A549 (cell line): Measurements from ENCODE around the gene CSMD2. TPM values are rescaled to one million over a fixed set of nuclear protein-coding genes. Genes with fewer than 3 reads are reported as not detected.
"Not testable (repeated sequence)": the region's sequence is repeated elsewhere in the genome, so short reads cannot be mapped to it uniquely, and the experiment has no call there.

Experiments
- ATAC-seq, 2 experiments: fragments of 200-7000 bp in 1 of 2; fragments of >200 bp in 1 of 2; cut with Nextera tagmentation in 1 of 2; cut with Tn5 transposase in 1 of 2; 3 replicates each; pipeline versions ENCODE4 v1.8.0 to v1.9.1; 2018 to 2020; ENCODE audit warnings: mild to moderate bottlenecking in 1 of 2, moderate library complexity in 1 of 2
- CTCF ChIA-PET: fragments of 300-600 bp; sonication (Branson Sonifier 250); formaldehyde crosslinking; extraction: SDS; loops from one replicate; lab custom pipeline; 2021; ENCODE audit warnings: antibody characterized with exemption, inconsistent platforms; lab: Yijun Ruan, JAX
- POLR2A ChIA-PET: fragments of 350-600 bp; formaldehyde crosslinking; extraction: SDS; loops from one replicate; lab custom pipeline; 2021; ENCODE audit warnings: antibody characterized with exemption, inconsistent platforms; lab: Yijun Ruan, JAX
- DNase-seq, 2 experiments: peaks; one replicate each; pipeline versions ENCODE4 v3.0.0 to v3.0.0-alpha.2; 2011 to 2016; ENCODE audit warnings: low read depth in 1 of 2, low spot score in 1 of 2
- FAIRE-seq: peaks from 2 replicates; lab custom pipeline; 2011; peaks lifted over from hg19 to GRCh38; lab: Jason Lieb, UNC
- H3K27ac ChIP-seq, 2 experiments: fragments of >200 bp; sonication (Bioruptor Twin); formaldehyde crosslinking; 3 replicates each; pipeline ENCODE4 v1.5.1; 2016 to 2017
- H3K4me1 ChIP-seq: fragments of >200 bp; sonication (Bioruptor Twin); formaldehyde crosslinking; 3 replicates; pipeline ENCODE4 v1.6.1; 2016
- H3K4me2 ChIP-seq: fragments of >200 bp; sonication (Bioruptor Twin); formaldehyde crosslinking; 3 replicates; pipeline ENCODE4 v1.6.1; 2016
- H3K4me3 ChIP-seq: fragments of >200 bp; sonication (Bioruptor Twin); formaldehyde crosslinking; 3 replicates; pipeline ENCODE4 v1.5.1; 2016
- H3K9me3 ChIP-seq: fragments of >200 bp; sonication (Bioruptor Twin); formaldehyde crosslinking; 3 replicates; pipeline ENCODE4 v1.6.1; 2016
- BCL3 ChIP-seq: fragments of >200 bp; sonication (Bioruptor Twin); formaldehyde crosslinking; IDR thresholded peaks from 3 replicates; pipeline ENCODE4 v1.6.1; 2016
- BHLHE40 ChIP-seq: IDR thresholded peaks from 2 replicates; pipeline ENCODE4 v1.6.1; 2012; ENCODE audit warnings: low read depth, low read length, inconsistent platforms
- CEBPB ChIP-seq, 2 experiments: fragments of >200 bp in 1 of 2; sonication (Bioruptor Twin) in 1 of 2; formaldehyde crosslinking in 1 of 2; IDR thresholded peaks; 2 replicates each; pipeline ENCODE4 v1.6.1; 2012 to 2016
- EHF ChIP-seq: fragments of 250-450 bp; sonication (Bioruptor Pico); IDR thresholded peaks from 2 replicates; pipeline ENCODE4 v1.5.0; 2020; ENCODE audit warnings: mild to moderate bottlenecking
- EHMT2 ChIP-seq: fragments of 200-600 bp; sonication (generic); IDR thresholded peaks from 2 replicates; pipeline ENCODE4 v1.6.1; 2016; ENCODE audit warnings: antibody characterized with exemption, low read depth, mild to moderate bottlenecking, moderate library complexity
- FOSB ChIP-seq: fragments of 250-450 bp; sonication (Bioruptor Pico); IDR thresholded peaks from 2 replicates; pipeline ENCODE4 v1.5.0; 2020; ENCODE audit warnings: mild to moderate bottlenecking, moderate library complexity
- FOSL2 ChIP-seq, 2 experiments: fragments of 450-650 bp in 1 of 2; fragments of >200 bp in 1 of 2; sonication (Bioruptor Twin) in 1 of 2; formaldehyde crosslinking; IDR thresholded peaks; 2 replicates each; pipeline versions ENCODE4 v1.5.0 to v1.6.1; 2016 to 2020; ENCODE audit warnings: mild to moderate bottlenecking in 1 of 2, moderate library complexity in 1 of 2
- FOXS1 ChIP-seq: fragments of 250-450 bp; sonication (Bioruptor Pico); IDR thresholded peaks from 2 replicates; pipeline ENCODE4 v1.5.0; 2020; ENCODE audit warnings: mild to moderate bottlenecking, moderate library complexity
- MYC ChIP-seq: IDR thresholded peaks from 2 replicates; pipeline ENCODE4 v1.6.1; 2012; ENCODE audit warnings: mild to moderate bottlenecking, inconsistent platforms, low read length, improper control_type of control experiment, borderline replicate concordance
- PHF8 ChIP-seq: fragments of 200-600 bp; sonication (generic); IDR thresholded peaks from 2 replicates; pipeline ENCODE4 v1.6.1; 2016; ENCODE audit warnings: low read depth, mild to moderate bottlenecking, antibody characterized with exemption, moderate library complexity, borderline replicate concordance
- POLR2AphosphoS2 ChIP-seq: conservative IDR thresholded peaks from 2 replicates; pipeline ENCODE4 v1.6.1; 2012; ENCODE audit warnings: low read length, improper control_type of control experiment, inconsistent platforms
- RAD21 ChIP-seq, 2 experiments: fragments of >200 bp in 1 of 2; sonication (Bioruptor Twin) in 1 of 2; formaldehyde crosslinking in 1 of 2; IDR thresholded peaks in 1 of 2; conservative IDR thresholded peaks in 1 of 2; 2 replicates in 1 of 2; 3 replicates in 1 of 2; pipeline ENCODE4 v1.6.1; 2012 to 2018; ENCODE audit warnings: inconsistent platforms in 1 of 2
- ZSCAN20 ChIP-seq: fragments of 250-450 bp; sonication (Bioruptor Pico); IDR thresholded peaks from 2 replicates; pipeline ENCODE4 v1.8.0; 2022; ENCODE audit warnings: mild to moderate bottlenecking, moderate library complexity
- WGBS: methylation state at CpG from one replicate; pipeline ENCODE4 v1.1.6; 2017; ENCODE audit errors: missing lambda C conversion rate; 5-methylcytosine and 5-hydroxymethylcytosine counted together
- polyA plus RNA-seq, 4 experiments: library from polyadenylated mRNA; depleted of rRNA in 3 of 4; stranded (reverse); fragments of >200 nt; fragmentation: RNase III in 1 of 4; extraction: RNeasy Plus Mini Kit Qiagen cat#74134 plus additional on column Dnase treatment in 1 of 4; gene quantifications; 2 replicates in 3 of 4; 3 replicates in 1 of 4; pipeline ENCODE4 v1.2.3, GENCODE V29; 2011 to 2017

Gene CSMD2
- polyA plus RNA-seq, 2 of the 4 experiments (the other 2 are of a cell fraction): not detected

- no peak for FAIRE-seq
- POLR2A ChIA-PET: no interaction called here
- Histone ChIP-seq H3K9me3 (no peaks in the 10 kb centered on the region), H3K4me1 (no peaks in the 10 kb centered on the region), H3K4me3 (no peak overlapping the region), H3K27ac (no peak overlapping the region), H3K4me2 (no peak overlapping the region)
- CTCF ChIA-PET: interaction anchor here (0.6 kb wide), 1 partner anchor 148 kb away, joined by 3 read pairs; no protein-coding TSS in a partner anchor
- ATAC-seq: no peak
- no peak for DNase-seq
- 8% methylated on average over 7 of the region's 7 CpGs for WGBS
- TF ChIP-seq BHLHE40: no peak
- no peak for TF ChIP-seq FOXS1 (CRISPR knock-in tag)
- TF ChIP-seq FOSL2 (IDR thresholded peaks at IDR 0.05): no peak
- TF ChIP-seq FOSL2 (CRISPR knock-in tag; IDR thresholded peaks at IDR 0.05): no peak
- TF ChIP-seq CEBPB (IDR thresholded peaks at IDR 0.05): no peak
- TF ChIP-seq ZSCAN20 (CRISPR knock-in tag): no peak
- no peak for TF ChIP-seq PHF8
- TF ChIP-seq, all 56 proteins: peak for 0
Measured at GRCh38 chr1:34019741-34020552, 145.1 kb downstream of the CSMD2 start.

GRCh38 chr1:34018285-34018684 lies 146.7 kb downstream of the CSMD2 start:
- Histone ChIP-seq H3K4me3 (no peak overlapping the region), H3K9me3 (no peaks in the 10 kb centered on the region), H3K27ac (no peak overlapping the region), H3K4me1 (no peaks in the 10 kb centered on the region), H3K4me2 (no peak overlapping the region)
- ATAC-seq: no peak
- ChIA-PET POLR2A (no interaction called here), CTCF (no interaction called here)
- WGBS: 0% methylated on average over 2 of the region's 2 CpGs
- no peak for FAIRE-seq
- TF ChIP-seq BCL3 (no peak), EHF (CRISPR knock-in tag) (no peak), FOSB (no peak), EHMT2 (no peak), POLR2AphosphoS2 (no peak), CEBPB (IDR thresholded peaks at IDR 0.05) (no peak)
- DNase-seq: no peak

GRCh38 chr1:34016281-34016680 lies 148.7 kb downstream of the CSMD2 start:
- H3K4me1 ChIP-seq, FAIRE-seq, CTCF ChIA-PET, H3K4me3 ChIP-seq, POLR2A ChIA-PET, DNase-seq, H3K27ac ChIP-seq, H3K9me3 ChIP-seq, H3K4me2 ChIP-seq, ATAC-seq: not testable (repeated sequence)
- WGBS: 11% methylated on average over 3 of the region's 3 CpGs

GRCh38 chr1:34013958-34014737 lies 150.9 kb downstream of the CSMD2 start:
- CTCF ChIA-PET: interaction anchor here (0.7 to 1.2 kb wide), 2 partner anchors 11 to 1377 kb away, joined by 3 read pairs; no protein-coding TSS in a partner anchor
- ATAC-seq (peak in 1 of 2 experiments; percentile 62; a peak in 3 of 6 replicates), FAIRE-seq (no peak), DNase-seq (peak in 1 of 2 experiments; percentile 4)
- Histone ChIP-seq H3K4me2 (no peak overlapping the region), H3K4me3 (no peak overlapping the region), H3K27ac (no peak overlapping the region)
- POLR2A ChIA-PET: no interaction called here
- 13% methylated on average over 11 of the region's 11 CpGs for WGBS
- no peak for TF ChIP-seq MYC
- peak in 1 of 2 experiments; percentile 15; a peak in 1 of 5 replicates for TF ChIP-seq RAD21 (conservative IDR thresholded peaks at IDR 0.05 in 1 of 2, IDR thresholded peaks at IDR 0.05 in 1 of 2)
- TF ChIP-seq, all 56 proteins: peak for 1
- Histone ChIP-seq H3K9me3 (no peaks in the 10 kb centered on the region), H3K4me1 (no peaks in the 10 kb centered on the region)
